ENCODE data around the gene NPNT.

GRCh38 chr4:105870963-105871362, 24.3 kb upstream of the NPNT start:
- TF ChIP-seq CTCF (IDR thresholded peaks at IDR 0.05; ENCODE audit: low read length) (no peak), EZH2 (IDR thresholded peaks at IDR 0.05; ENCODE audit: borderline replicate concordance, low read length) (no peak)
